HG02759 (cell line): ENCODE results near the gene BAG5.

Source experiments
- ATAC-seq: cut with Tn5 transposase; IDR thresholded peaks from one replicate; pipeline ENCODE4 v1.9.1; 2021; ENCODE audit warnings: mild to moderate bottlenecking, moderate library complexity; ENCODE audit not compliant: unreplicated experiment

The BAG5 gene

DNA sequence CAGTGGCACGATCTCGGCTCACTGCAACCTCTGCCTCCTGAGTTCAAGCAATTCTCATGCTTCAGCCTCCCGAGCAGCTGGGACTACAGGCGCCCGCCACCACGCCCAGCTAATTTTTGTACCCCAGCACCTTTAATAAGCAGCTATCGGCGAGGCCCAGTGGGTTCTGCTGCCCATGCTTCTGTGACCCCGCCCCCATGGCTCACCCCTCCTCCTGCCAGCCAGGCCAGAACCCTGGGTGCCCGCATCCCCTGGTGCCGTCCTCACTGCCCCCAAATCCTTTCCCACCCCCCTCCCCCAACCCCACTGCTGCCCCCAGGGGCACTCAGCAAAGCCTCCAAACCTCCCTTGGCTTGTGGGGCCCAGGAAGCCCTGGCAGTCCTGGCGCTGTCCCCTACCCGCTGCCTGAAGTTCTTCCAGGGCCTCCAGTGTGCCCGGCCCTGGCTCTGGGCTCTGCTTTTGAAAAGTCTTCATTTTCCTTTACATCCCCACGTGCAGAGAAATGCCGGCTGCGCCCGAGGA is 14.5 kb downstream of the BAG5 start:
- ATAC-seq: no peak

DNA sequence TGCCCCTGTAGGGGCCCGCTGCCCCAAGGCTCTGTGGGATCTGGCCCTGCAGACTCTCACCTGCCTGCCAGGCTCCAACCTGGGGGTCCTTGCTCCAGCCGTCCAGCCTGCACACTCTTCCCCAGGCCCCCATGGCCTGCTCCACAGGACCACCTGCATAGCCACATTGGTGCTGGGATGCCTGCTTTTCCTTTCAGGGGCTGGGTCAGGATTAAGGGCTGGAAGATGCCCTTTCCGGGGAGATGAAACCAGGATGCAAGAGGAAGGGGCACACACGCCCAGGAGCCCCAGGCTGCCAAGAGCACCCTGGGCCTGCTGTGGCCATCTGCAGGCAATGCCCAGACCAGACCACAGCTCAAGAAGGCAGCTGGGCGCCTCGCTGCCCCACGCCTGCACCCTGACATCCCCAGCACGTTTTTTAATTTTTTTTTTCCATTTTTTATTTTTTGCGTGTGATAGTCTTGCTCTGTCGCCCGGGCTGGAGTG is 15.0 kb downstream of the BAG5 start:
- ATAC-seq: no peak

DNA sequence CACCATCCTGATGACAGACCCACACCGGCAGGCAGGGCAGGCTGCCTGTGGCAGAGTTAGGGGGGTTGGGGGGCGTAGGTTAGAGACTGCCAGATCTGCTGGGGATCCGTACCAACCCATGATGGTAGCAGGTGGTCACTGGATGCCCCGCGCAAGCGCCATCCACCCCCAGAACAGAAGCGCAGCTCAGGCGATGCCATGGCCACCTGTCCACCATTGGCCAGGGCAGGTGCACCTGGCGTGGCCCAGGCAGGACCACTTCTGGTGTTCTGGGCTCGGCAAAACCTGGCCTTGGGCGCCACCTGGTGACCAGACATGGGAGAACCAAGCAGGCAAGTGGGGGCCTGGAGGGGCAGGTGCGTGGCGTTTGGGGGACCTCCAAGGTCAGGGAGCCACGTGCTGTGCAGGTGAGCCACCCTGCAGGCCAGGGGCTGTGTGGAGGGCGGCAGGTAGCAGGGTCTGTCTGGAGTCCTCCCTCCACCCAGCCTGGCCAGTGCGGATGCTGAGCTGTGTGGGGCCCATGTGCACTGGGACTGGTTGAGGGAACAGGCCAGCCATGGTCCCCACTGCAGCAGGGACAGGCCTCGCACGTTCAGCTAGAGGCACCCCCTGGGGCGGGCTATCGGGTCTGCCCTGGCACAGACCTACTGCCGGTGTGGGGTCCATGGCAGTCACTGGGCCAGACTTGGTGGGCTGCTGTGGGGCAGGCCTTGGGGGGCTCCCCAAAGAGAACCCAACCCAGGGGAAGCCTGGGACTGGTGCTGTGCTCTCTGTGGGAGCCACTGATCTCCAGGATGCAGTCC is 15.6 kb downstream of the BAG5 start:
- ATAC-seq: no peak

DNA sequence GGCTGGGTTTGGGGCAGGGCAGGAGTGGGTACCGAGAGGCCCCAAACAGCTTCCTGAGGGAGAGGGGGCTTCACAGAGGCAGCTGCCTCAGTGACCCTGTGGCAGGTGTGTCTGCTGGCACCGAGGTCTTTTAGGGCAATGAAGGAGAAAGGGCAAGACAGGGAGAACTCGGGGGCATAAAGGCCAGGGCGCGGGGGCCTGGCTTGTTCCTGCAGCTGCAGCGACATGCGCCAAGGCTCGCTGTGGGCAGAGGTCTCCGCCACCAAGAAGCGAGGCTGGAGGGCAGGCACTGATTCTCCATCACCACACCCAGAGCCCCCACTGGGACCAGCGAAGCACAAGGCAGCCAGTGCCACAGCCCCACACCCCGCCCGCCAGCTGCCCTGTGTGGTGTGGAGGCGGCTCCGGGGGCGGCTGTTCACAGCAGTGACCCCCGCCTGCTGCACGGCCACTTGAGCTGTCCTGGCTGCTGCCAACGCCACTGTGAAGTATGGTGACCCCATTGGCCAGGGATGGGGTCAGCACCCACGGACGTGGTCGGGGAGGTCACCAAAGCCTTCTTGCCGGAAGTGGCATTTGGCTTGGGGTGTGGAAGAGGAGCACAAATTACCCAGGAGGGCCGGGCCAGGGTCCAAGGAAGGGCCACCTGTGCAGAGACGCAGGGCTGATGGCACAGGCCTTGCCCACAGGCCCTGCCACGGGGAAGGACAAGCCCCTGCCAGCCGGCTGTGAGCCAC is 16.4 kb downstream of the BAG5 start:
- no peak for ATAC-seq

DNA sequence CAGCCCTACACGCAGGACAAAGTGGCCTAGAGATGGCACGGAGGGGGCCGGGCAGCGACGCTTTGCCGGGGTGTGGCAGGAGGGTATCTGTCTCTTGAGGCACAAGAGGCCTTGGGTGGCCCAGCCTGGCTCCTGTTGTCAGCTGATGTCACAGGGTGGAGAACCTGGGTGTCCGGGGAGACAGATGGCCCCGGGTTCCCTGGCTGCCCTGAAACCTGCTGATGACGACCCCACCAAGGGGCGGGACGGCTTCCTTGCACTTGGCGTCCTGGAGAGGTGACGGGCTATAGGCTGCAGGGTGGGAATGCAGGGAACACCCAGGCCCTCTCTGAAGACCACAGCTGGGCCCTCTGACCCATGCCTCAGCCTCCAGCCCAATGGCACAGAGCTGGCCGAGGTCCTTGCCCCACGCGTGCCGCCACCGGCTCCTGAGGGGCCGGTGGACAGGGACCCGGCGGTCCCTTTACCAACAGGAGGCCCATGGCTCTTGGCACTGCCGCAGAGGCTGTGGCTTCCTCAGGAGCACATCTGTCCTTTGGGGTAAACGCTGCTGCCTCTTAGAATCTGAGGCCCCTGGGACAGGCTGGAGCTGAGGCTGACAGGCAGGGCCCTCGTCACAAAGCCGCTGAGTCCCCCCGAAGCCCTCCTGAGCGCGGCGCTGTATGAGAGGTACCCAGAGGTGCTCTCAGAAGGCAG is 17.1 kb downstream of the BAG5 start:
- no peak for ATAC-seq

DNA sequence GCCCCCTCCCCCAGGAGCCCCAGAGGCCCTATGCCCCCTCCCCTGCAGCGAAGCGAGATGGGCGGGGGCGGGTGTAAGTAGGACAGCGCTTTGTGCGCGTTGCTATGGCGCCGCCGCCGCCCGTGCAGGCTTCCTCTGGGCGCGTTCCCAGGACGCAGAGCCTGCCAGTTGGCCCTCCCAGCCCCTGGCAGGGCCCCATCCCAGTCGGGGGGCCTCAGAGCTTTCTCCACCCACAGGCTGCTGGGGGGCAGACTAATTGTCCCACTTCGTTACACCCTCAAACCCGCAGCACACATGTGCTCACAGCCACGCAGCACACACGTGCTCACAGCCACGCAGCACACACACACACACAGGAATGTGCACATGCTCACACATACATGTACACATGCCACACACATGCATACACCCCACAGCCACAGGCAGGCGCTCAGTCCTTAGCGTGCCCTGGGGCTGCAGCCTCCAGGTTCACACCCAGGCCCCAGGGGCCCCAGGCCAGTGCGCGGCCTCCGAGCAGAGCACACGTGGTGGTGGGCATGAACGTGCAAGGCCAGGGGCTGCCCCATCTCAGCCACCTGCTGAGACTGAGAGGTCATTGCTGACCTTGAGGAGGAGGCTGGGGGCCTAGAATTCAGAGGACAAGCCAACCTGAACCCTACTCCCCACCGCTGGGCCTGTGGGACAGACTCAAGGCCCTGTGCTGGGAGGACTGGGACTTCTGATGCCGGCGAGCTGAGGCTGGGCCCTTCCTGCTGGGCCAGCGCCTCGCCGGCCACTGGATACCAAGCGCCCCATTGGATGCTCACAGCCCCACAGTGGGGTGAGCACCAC is 17.9 kb downstream of the BAG5 start:
- no peak for ATAC-seq

DNA sequence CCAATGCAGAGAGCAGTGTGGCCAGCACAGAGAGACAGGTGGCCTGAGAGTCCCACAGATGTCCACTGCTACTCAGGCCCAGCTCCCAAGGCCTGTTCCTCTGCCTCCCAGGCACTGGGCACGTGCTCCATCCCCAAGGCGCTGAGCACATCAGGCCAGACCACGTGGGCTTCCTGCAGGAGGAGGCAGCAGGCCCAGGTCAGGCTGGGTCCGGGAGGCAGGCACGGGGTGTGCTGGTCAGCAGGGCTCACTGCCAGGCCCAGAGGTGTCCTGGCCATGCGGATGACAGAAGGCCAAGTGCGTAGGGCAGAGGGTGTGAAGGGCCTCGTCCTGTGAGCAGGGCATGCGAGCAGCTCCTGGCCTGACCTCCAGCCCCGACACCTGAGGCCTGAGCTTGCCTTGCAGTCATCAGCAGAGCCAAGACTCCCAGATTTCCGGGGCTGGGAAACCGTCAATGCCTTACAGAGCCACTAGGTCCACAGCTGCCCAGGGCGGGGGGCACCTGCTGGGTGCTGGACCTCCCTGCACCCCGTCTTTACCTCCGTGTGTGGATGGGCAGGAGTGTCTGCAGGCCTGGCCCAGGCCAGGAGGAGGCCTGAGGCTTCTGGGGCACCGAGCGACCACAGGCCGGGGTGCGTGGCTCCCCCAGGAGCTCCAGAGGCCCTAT is 18.6 kb downstream of the BAG5 start:
- ATAC-seq: no peak

DNA sequence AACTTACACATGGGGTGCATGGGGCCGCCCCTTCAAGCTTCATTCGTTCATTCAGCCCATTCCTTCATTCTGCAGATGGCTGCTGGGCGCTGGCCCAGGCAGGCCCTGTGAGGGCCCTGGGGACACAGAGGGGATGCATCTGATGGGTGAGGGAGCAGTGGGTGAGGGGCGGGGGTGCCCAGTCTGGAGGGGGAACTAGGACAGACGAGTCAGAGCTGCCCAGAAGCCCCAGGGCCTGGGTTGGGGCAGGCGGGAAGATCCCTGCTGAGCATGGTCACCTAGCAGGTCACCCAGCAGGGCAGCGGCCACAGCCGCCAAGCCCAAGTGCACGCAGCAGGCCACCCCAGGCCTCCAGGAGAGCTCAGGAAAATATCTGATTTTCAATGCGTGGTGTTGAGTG is 19.3 kb downstream of the BAG5 start:
- ATAC-seq: no peak

DNA sequence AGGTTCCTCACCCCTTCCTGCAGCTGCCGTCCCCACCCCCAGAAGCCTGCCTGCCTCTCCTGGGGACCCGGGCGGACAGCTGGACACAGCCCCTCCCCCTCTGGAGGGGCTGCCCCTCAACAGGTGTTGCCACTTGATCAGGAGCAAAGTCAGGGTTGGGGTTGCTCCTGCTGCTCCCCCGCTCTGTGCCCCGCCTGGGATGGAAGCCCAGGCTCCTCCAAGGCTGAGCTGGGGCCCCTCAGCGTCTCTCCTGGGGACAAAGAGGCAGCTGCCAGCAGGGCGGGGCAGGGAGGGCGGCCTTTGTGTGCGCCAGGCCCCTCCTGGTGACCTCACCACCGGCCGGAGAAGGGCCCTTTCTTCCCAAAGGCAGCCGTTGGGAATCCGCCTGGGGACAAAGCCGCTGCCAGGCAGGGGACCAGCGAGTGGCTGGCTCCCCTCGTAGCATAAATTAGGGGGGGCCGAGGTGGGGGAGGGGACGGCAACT is 19.8 kb downstream of the BAG5 start:
- no peak for ATAC-seq

DNA sequence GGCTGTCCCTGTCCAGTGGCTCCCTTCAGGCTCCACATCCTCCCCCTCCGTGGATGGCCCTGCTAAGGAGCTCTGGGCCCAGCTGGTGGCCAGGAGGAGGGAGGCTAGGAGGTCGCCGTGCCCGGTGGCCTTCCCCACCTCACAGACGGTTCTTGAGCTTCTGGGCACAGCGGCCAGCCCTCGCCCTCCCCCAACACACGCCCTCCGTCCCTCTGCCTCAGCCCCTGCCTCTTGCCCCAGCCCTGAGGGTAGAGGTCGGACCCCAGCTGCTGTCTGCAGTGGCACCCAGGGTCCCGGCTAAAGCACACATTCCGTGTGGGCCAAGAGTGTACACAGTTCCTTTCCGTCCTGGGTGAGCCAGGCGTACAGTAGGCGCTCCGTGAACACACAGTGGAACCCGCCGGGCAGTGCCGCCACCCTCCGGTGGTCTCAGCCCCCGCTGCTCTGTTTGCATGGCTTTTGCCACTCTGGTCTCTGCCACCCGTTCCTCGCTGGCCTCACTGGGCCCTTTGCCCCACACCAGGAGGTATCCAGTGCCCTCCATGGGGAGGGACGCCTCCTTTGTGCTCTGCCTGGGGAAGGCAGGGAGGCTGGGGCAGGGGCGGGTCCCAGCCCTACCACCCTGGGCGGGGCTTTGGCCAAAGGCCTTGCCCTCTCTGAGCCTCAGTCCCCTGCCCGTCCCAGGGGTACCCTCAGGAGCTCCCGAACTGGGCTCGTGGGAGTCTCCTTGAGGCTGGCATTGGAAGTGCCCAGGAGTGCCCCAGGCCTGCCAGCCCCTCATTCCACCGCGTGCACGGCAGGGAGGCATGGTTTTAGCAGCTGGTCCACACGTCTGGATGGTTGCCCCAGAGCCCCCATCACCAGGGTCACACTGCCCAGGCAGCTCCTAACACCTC is 20.5 kb downstream of the BAG5 start:
- ATAC-seq: no peak

DNA sequence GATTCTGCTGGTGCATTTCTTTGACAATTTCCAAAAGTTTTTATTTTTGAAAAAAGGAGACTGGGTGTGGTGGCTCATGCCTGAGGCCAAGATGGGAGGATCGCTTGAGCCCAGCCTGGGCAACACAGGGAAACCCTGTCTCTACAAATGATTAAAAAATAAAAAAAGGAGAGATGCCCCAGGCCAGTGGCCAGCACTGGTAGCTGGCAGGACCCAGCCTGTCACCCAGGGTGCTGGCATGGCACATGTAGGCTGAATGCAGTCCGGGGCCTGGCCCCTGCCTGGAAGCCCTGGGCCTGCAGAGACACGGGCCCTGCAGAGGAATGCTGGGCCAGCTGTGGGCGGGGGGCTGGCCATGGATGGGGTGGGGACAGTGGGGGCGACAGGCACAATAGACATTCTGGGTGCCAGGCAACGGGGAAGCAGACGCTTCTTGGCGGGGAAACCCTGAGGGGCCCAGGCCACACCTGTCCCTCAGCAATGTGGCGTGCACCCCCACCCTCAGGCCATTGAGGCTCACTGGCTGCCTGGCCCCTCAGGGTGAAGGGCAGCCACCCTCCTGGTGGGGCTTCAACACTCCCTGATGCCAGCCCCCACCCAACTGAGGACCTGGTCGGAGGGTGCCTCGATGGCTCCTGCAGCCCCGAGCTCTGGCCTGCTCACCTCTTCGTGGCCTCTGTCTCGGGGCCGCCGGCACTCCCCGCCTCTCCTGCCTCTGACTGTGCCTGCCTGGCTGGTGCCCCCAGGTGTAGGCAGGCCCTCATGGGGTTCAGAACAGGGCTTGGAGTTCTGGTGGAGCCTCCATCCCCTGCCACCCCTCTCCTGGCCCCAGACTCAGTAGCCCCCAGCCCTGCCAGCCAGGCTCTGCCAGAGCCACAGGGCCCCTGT is 21.4 kb downstream of the BAG5 start:
- ATAC-seq: no peak

DNA sequence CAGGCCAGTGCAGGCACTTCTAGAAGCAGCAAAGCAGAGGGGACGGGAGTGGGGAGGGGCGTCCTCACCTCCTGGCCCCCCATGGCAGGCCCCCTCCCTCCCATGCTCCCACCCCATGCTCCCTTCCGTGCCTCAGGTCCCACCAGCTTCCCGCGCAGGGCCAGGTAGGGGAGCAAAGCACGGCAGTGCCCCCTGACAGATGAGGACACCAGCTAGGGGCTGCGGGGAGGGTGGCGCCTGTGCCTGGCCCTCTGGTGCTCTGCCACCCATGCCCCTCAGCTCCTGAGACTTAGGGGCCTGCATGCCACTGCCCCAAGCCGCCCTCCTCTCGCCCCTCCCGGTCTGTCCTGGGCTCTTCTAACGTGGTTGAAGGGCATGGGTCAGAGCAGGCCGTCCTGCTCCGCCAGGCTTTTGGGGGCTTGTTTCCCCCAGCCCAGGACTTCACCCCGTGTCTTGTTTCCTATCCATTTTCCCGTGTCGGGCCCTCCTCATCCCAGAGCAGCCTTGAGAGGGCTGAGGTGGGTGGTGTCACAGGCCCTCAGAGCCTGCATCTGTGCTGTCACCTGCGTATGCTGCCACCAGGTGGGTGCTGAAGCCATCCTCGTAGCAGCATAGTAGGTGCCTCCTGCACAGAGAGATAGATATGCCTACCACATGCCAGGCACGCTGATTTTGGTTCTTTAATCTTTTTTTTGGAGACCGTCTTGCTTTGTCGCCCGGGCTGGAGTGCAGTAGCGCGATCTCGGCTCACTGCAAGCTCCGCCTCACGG is 23.2 kb downstream of the BAG5 start:
- no peak for ATAC-seq

DNA sequence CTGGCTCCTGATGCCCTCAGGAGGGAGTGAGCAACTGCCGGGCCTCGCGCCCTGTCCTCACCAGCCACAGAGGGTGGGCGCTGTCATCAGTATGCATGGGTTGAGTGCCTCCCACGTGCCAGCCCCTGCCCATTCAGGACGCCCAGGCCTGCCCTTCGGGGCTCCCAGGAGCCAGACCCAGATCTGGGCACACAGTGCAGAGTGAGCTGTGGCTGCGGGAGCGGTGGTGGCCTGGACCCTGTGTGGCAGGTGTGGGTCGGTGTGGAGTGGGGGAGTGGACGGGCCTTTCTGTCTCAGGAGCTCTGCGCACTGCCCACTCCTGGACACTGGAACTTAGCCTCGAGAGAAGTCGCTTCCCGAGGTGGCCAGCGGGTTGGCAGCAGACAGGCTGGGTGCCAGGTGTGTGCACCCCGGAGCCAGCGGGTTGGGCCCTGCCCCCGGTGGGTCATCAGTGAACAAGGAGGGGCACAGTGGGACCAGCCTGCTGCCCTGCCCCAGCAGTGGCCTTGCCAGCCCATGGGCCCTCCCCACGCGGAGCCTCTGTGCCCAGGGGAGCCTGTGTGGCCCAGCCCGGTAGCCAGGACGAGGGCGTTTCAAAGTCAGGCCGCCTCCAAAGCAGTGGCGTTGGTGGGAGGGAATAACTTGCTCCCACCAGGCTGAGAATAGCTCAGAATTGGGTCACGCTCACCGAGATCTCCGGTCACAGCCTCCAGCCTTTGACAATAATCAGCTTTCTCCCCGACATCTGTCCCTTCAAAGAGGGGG is 24.0 kb downstream of the BAG5 start:
- no peak for ATAC-seq

DNA sequence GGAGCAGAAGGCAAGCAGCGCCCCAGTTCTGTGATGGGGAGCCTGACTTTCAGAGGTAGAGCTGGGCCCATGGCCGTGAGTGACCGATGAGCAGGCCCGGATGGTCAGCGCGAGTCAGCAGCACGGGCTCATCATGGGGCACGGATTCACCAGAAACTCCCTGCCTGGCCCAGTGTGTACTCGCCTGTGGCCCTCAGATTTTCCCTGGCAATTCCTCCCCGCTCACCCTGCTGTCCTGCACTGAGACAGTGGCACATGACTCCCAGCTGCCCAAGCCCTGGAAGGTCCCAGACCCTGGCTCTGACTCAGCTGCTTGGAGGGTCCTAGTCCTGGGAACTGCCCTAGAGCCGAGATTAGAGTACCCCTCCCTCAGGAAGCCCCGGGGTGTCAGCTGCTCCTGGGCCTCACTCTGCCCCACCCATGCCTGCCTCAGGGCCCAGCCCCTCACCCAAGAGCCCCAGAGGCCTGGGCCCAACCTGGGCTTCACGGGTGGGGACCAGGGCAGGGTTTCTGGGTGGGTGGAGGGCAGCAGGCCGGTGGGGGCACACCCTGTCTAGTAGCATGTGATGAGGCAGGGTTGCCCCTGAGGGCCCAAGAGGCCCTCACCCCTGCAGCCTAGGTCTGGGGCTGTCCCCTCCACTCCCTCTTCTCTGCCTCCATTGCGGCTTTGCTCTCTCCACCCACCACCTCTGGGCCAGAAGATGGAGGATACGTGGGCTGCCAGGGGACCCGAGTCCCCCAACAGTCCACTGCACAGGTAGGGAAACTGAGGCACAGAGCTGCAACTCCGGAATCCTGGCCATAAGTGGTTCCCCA is 25.1 kb downstream of the BAG5 start:
- ATAC-seq: no peak

DNA sequence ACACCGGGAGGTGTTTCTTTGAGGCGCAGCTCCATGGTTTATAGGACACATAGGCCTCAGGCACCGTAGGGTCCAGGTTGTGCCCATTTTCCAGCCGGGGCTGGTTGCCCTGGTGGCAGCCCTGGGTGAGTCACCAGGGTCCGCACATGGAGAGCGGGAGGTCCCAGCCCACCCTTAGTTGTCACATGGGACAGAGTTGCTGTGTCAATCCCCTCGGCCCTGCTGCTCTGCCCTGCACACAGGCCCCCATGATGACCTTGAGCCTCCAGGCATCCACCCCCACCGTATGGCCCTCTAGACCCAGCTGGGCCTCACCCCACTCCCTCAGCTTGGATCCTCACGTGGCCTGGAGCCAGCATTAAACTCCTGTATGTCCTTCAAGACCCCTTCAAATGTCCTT is 25.8 kb downstream of the BAG5 start:
- no peak for ATAC-seq
